BE2C (cell line): ENCODE results near the gene SIGMAR1.
A peak's percentile ranks its signal among the peaks of the same experiment; 100 is the strongest.
"Not testable (repeated sequence)": the region's sequence is repeated elsewhere in the genome, so short reads cannot be mapped to it uniquely, and the experiment has no call there.

ENCODE experiments used
- DNase-seq: peaks from one replicate; pipeline ENCODE4 v3.0.0-alpha.2; 2020
- H3K27me3 ChIP-seq: fragments of 250-450 bp; sonication (Bioruptor Pico); 2 replicates; pipeline ENCODE4 v1.5.1; 2020; ENCODE audit warnings: mild to moderate bottlenecking
- H3K36me3 ChIP-seq: fragments of 250-450 bp; sonication (Bioruptor Pico); 2 replicates; pipeline ENCODE4 v1.5.1; 2020; ENCODE audit warnings: mild to moderate bottlenecking
- H3K4me1 ChIP-seq: fragments of 250-450 bp; sonication (Bioruptor Pico); 2 replicates; pipeline ENCODE4 v1.5.1; 2020
- H3K4me3 ChIP-seq: 2 replicates; pipeline ENCODE4 v1.5.1; 2011; ENCODE audit warnings: low read depth, low read length
- H3K9me3 ChIP-seq: fragments of 250-450 bp; sonication (Bioruptor Pico); 2 replicates; pipeline ENCODE4 v1.5.1; 2020
- CTCF ChIP-seq: IDR thresholded peaks from 2 replicates; pipeline ENCODE4 v1.5.1; 2012; ENCODE audit warnings: mild to moderate bottlenecking, low read depth, low read length

Gene SIGMAR1

GRCh38 chr9:34648673-34649072 is 11.1 kb upstream of the SIGMAR1 start:
- no peaks in the 10 kb centered on the region for H3K27me3 ChIP-seq
- H3K4me1 ChIP-seq: peaks cover 32% of the 10 kb centered on the region
- no peaks in the 10 kb centered on the region for H3K9me3 ChIP-seq
- no peak for TF ChIP-seq CTCF
- no peak for DNase-seq
- peaks cover 14% of the 10 kb centered on the region for H3K36me3 ChIP-seq
- H3K4me3 ChIP-seq: no peak overlapping the region

GRCh38 chr9:34647651-34648050 is 10.1 kb upstream of the SIGMAR1 start:
- Histone ChIP-seq H3K4me3 (peak overlapping the region; percentile 93), H3K4me1 (peaks cover 22% of the 10 kb centered on the region), H3K36me3 (peaks cover 14% of the 10 kb centered on the region), H3K27me3 (no peaks in the 10 kb centered on the region), H3K9me3 (no peaks in the 10 kb centered on the region)
- no peak for DNase-seq
- no peak for TF ChIP-seq CTCF

GRCh38 chr9:34647084-34647403 is 9.5 kb upstream of the SIGMAR1 start:
- Histone ChIP-seq H3K36me3 (peaks cover 14% of the 10 kb centered on the region), H3K27me3 (no peaks in the 10 kb centered on the region), H3K4me1 (peaks cover 18% of the 10 kb centered on the region), H3K9me3 (no peaks in the 10 kb centered on the region), H3K4me3 (peak overlapping the region; percentile 93)
- no peak for TF ChIP-seq CTCF
- DNase-seq: no peak

- Histone ChIP-seq H3K4me3 (peak within 1 kb of the TSS; percentile 93), H3K4me1 (peaks cover 12% of the 10 kb centered on the region), H3K27me3 (no peaks in the 10 kb centered on the region), H3K9me3 (no peaks in the 10 kb centered on the region), H3K36me3 (peaks cover 14% of the 10 kb centered on the region)
- DNase-seq: peak; percentile 98
- peak; percentile 59 for TF ChIP-seq CTCF
These were observed 8.9 kb upstream of the SIGMAR1 start, which contains the start of gene GALT for GRCh38 chr9:34646211-34647083. TSS of gene GALT (plus strand) at chr9:34646675. CDS start at chr9:34646705, 30 bp downstream.

GRCh38 chr9:34644766-34645314 is 7.3 kb upstream of the SIGMAR1 start:
- TF ChIP-seq CTCF: no peak
- H3K9me3 ChIP-seq: no peaks in the 10 kb centered on the region
- H3K4me3 ChIP-seq: no peak overlapping the region
- H3K4me1 ChIP-seq: peaks cover 3% of the 10 kb centered on the region
- no peak for DNase-seq
- H3K27me3 ChIP-seq: no peaks in the 10 kb centered on the region
- peaks cover 14% of the 10 kb centered on the region for H3K36me3 ChIP-seq

- Histone ChIP-seq H3K36me3 (no peaks in the 10 kb centered on the region), H3K4me1 (peaks cover 8% of the 10 kb centered on the region), H3K27me3 (no peaks in the 10 kb centered on the region), H3K9me3 (no peaks in the 10 kb centered on the region), H3K4me3 (no peak overlapping the region)
- no peak for DNase-seq
- no peak for TF ChIP-seq CTCF
These were observed 5.1 kb upstream of the SIGMAR1 start for GRCh38 chr9:34642679-34643078.

- H3K36me3 ChIP-seq: peaks cover 10% of the 10 kb centered on the region
- H3K4me1 ChIP-seq, DNase-seq, H3K4me3 ChIP-seq, H3K27me3 ChIP-seq, H3K9me3 ChIP-seq: not testable (repeated sequence)
These were observed 1.7 kb upstream of the SIGMAR1 start for GRCh38 chr9:34639322-34639721.
